B cell (primary cell): ENCODE data around the gene CWC27. TPM values are rescaled to one million over a fixed set of nuclear protein-coding genes. Genes with fewer than 3 reads are reported as not detected.

Source experiments
- ATAC-seq: fragments of 200-7000 bp; cut with Tn5 transposase; one replicate; pipeline ENCODE4 v1.10.0; 2021; ENCODE audit warnings: low read depth, mild to moderate bottlenecking, moderate number of reproducible peaks, moderate library complexity
- CTCF ChIA-PET: fragments of 350-600 bp; sonication (Branson Sonifier 250); formaldehyde crosslinking; loops from one replicate; lab custom pipeline; 2021; ENCODE audit warnings: antibody characterized with exemption, inconsistent platforms; lab: Charles Lee
- POLR2A ChIA-PET: fragments of 350-600 bp; sonication (Branson Sonifier 250); formaldehyde crosslinking; loops from one replicate; lab custom pipeline; 2021; ENCODE audit warnings: antibody characterized with exemption; lab: Charles Lee
- DNase-seq: peaks from one replicate; pipeline ENCODE4 v3.0.0; 2013
- H2AFZ ChIP-seq: 2 replicates; pipeline ENCODE4 v1.6.1; 2012; ENCODE audit warnings: mild to moderate bottlenecking, low read depth, low read length; ENCODE audit not compliant: insufficient read depth, poor library complexity, severe bottlenecking
- H3K27ac ChIP-seq, 2 donors: 1 replicate in 1 of 2; 2 replicates in 1 of 2; pipeline ENCODE4 v1.5.1; 2012 to 2013; ENCODE audit warnings: low read length in 2 of 2, mild to moderate bottlenecking in 2 of 2, moderate library complexity in 1 of 2
- H3K27me3 ChIP-seq, 4 experiments: fragments of 200-600 bp in 1 of 4; sonication (generic) in 1 of 4; replicated peaks in 1 of 4; 1 replicate in 2 of 4; 2 replicates in 2 of 4; pipeline versions ENCODE4 v1.6.1 to v1.7.0; 2013 to 2016; ENCODE audit warnings: low read length in 3 of 4, mild to moderate bottlenecking in 2 of 4, mixed read lengths in 1 of 4, moderate library complexity in 1 of 4; ENCODE audit not compliant: insufficient read depth in 4 of 4, control insufficient read depth in 3 of 4; ENCODE audit errors: control extremely low read depth in 1 of 4
- H3K36me3 ChIP-seq, 2 experiments: replicated peaks in 1 of 2; 1 replicate in 1 of 2; 2 replicates in 1 of 2; pipeline versions ENCODE4 v1.6.1 to v1.7.1; 2013; ENCODE audit warnings: low read length in 1 of 2; ENCODE audit not compliant: insufficient read depth in 2 of 2, control insufficient read depth in 1 of 2; ENCODE audit errors: control extremely low read depth in 1 of 2, extremely low read depth in 1 of 2
- H3K4me1 ChIP-seq, 2 donors: fragments of 200-600 bp in 1 of 2; sonication (generic) in 1 of 2; 1 replicate in 1 of 2; 2 replicates in 1 of 2; pipeline versions ENCODE4 v1.5.1 to v1.6.1; 2013 to 2017; ENCODE audit warnings: low read length in 2 of 2; ENCODE audit not compliant: control insufficient read depth in 2 of 2, insufficient read depth in 2 of 2
- H3K4me2 ChIP-seq: replicated peaks from 2 replicates; pipeline ENCODE3; 2012; ENCODE audit warnings: mild to moderate bottlenecking, low read depth, low read length; ENCODE audit not compliant: poor library complexity, severe bottlenecking
- H3K4me3 ChIP-seq, 5 experiments: fragments of 200-600 bp in 1 of 5; sonication (generic) in 1 of 5; 1 replicate in 3 of 5; 2 replicates in 2 of 5; pipeline versions ENCODE4 v1.5.1 to v1.7.0; 2011 to 2016; ENCODE audit warnings: low read length in 4 of 5, mild to moderate bottlenecking in 4 of 5, low read depth in 2 of 5, control low read depth in 1 of 5, moderate library complexity in 1 of 5; ENCODE audit not compliant: insufficient read depth in 1 of 5; ENCODE audit errors: control extremely low read depth in 1 of 5, extremely low read depth in 1 of 5
- H3K79me2 ChIP-seq: fragments of 200-600 bp; sonication (generic); one replicate; pipeline ENCODE4 v1.6.0; 2016; ENCODE audit warnings: low read length; ENCODE audit not compliant: control insufficient read depth, insufficient read depth
- H3K9ac ChIP-seq: fragments of 200-600 bp; sonication (generic); 2 replicates; pipeline ENCODE4 v1.6.1; 2017; ENCODE audit warnings: mild to moderate bottlenecking, low read length, moderate library complexity
- H3K9me3 ChIP-seq, 3 donors: one replicate each; pipeline versions ENCODE4 v1.6.1 to v1.7.1; 2013; ENCODE audit warnings: low read length in 2 of 3; ENCODE audit not compliant: control insufficient read depth in 2 of 3, insufficient read depth in 1 of 3; ENCODE audit errors: control extremely low read depth in 1 of 3
- H4K20me1 ChIP-seq: 2 replicates; pipeline ENCODE4 v1.6.0; 2012; ENCODE audit warnings: mild to moderate bottlenecking, low read length; ENCODE audit not compliant: insufficient read depth, control insufficient read depth, poor library complexity, severe bottlenecking
- H3K27ac Mint-ChIP-seq: one replicate; pipeline ENCODE4 v1.8.0; 2021; ENCODE audit warnings: mixed read lengths
- H3K27me3 Mint-ChIP-seq: one replicate; pipeline ENCODE4 v1.8.0; 2021; ENCODE audit warnings: mixed read lengths
- H3K4me1 Mint-ChIP-seq: one replicate; pipeline ENCODE4 v1.8.0; 2021; ENCODE audit warnings: mixed read lengths
- H3K4me3 Mint-ChIP-seq: one replicate; pipeline ENCODE4 v1.8.0; 2021; ENCODE audit warnings: mixed read lengths
- H3K9me3 Mint-ChIP-seq: one replicate; pipeline ENCODE4 v1.8.0; 2022; ENCODE audit warnings: mixed read lengths; ENCODE audit not compliant: insufficient read depth
- CTCF ChIP-seq: fragments of 200-600 bp; IDR thresholded peaks from one replicate; pipeline ENCODE4 v1.8.0; 2022; ENCODE audit warnings: antibody characterized with exemption, mild to moderate bottlenecking
- EZH2 ChIP-seq: IDR thresholded peaks from 2 replicates; pipeline ENCODE4 v1.6.1; 2012; ENCODE audit warnings: borderline replicate concordance, low read depth, mild to moderate bottlenecking, moderate library complexity, low read length; ENCODE audit not compliant: insufficient read depth, poor library complexity, severe bottlenecking
- WGBS: methylation state at CpG from one replicate; pipeline ENCODE4 v1.1.5; 2013; ENCODE audit warnings: missing lambda C conversion rate; ENCODE audit not compliant: insufficient coverage; 5-methylcytosine and 5-hydroxymethylcytosine counted together
- intact Hi-C: fragments of 100-400 bp; cut with micrococcal nuclease; formaldehyde crosslinking; loops from one replicate; pipeline ENCODE4 v1.10.0; 2022
- polyA plus RNA-seq: library from polyadenylated mRNA; depleted of rRNA; stranded (reverse); fragments of >200 nt; gene quantifications from 2 replicates; pipeline ENCODE4 v1.2.3, GENCODE V29; 2012
- total RNA-seq, 2 donors: library from RNA; stranded (reverse); fragments of 120-200 nt in 1 of 2; gene quantifications; 1 replicate in 1 of 2; 2 replicates in 1 of 2; pipeline versions ENCODE4 v1.2.3 to v1.2.4, GENCODE V29; 2013 to 2022

Gene CWC27
- total and polyA plus RNA-seq, 2 donors (not counting 1 experiment from before 2014, with no cell fraction given): 6.6 to 30.5 TPM

DNA sequence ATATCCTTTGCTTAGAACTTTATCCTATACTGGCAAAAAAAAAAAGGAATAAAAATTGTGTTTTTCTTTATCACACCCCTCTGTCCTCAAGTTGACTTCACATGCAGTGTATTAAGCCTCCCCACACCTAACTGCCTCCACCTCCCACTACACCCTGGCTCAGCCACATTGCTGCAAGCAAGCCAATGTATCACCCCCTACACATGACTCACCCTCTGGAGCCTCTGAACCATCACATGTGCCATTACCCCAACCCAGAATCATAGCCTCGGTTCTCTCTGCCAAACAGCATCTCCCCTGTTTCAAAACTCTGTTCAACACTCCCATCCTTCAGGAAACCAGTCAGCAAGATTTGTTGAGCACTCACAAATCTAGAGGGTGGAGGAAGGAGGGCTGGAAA, 209.0 kb downstream of the CWC27 start:
- intact Hi-C loops: loop anchor here (10.0 kb wide), 1 partner anchor 97 kb away; no protein-coding TSS in a partner anchor
- Mint-ChIP-seq H3K27me3 (no peaks in the 10 kb centered on the region), H3K27ac (no peak overlapping the region), H3K9me3 (no peaks in the 10 kb centered on the region), H3K4me3 (no peak overlapping the region), H3K4me1 (peaks cover 16% of the 10 kb centered on the region)
- TF ChIP-seq CTCF: no peak
- no peak for TF ChIP-seq EZH2
- no peak overlapping the region for H3K4me3 ChIP-seq
- DNase-seq: no peak
- no peaks in the 10 kb centered on the region for H3K79me2 ChIP-seq
- H3K36me3 ChIP-seq: peaks cover 0 to 2% of the 10 kb centered on the region in 2 experiments
- H3K9ac ChIP-seq: no peak overlapping the region
- ChIA-PET CTCF (interaction anchor here (0.6 kb wide), 1 partner anchor 51 kb away, joined by 3 read pairs; no protein-coding TSS in a partner anchor), POLR2A (no interaction called here)
- 88% methylated on average over 1 of the region's 1 CpG for WGBS
- H4K20me1 ChIP-seq: no peaks in the 10 kb centered on the region
- no peak overlapping the region for H3K27ac ChIP-seq
- H3K4me2 ChIP-seq: no peak overlapping the region
- no peak overlapping the region for H2AFZ ChIP-seq
- peaks cover 11 to 15% of the 10 kb centered on the region in 2 donors for H3K4me1 ChIP-seq
- peaks cover 0 to 3% (median 0%) of the 10 kb centered on the region in 3 donors for H3K9me3 ChIP-seq
- ATAC-seq: no peak
- no peaks in the 10 kb centered on the region for H3K27me3 ChIP-seq

DNA sequence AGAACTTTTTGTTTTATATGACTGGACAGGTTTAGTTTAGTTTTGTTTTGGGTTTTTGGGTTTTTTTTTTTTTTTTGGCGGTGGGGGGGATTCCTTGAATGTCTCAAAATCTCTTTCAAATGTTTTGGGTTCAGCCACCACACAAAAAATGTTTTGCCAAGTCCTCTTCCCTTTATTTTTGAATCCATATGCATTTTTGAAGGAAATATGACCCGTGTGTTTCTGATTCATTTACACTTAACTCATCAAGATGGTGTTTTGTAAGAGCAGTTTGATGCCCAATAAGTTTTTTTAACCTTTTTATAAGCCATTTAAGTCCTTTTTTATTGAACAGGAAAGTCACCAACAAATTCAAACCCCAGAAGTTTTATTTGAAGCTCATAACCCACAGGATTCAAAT, 209.8 kb downstream of the CWC27 start:
- CTCF ChIA-PET: no interaction called here
- H3K4me1 Mint-ChIP-seq: peaks cover 16% of the 10 kb centered on the region

More for the DNA sequence above, 209.8 kb downstream of the CWC27 start:
- Histone ChIP-seq H3K4me3 (no peak overlapping the region), H3K27me3 (no peaks in the 10 kb centered on the region), H3K9ac (no peak overlapping the region), H4K20me1 (no peaks in the 10 kb centered on the region), H3K9me3 (peaks cover 0 to 3% (median 0%) of the 10 kb centered on the region in 3 donors), H3K27ac (no peak overlapping the region), H3K4me2 (no peak overlapping the region), H3K79me2 (no peaks in the 10 kb centered on the region), H3K36me3 (no peaks in the 10 kb centered on the region), H2AFZ (no peak overlapping the region), H3K4me1 (peaks cover 11 to 15% of the 10 kb centered on the region in 2 donors)
- Mint-ChIP-seq H3K27ac (no peak overlapping the region), H3K9me3 (no peaks in the 10 kb centered on the region), H3K4me3 (no peak overlapping the region), H3K27me3 (no peaks in the 10 kb centered on the region)
- no peak for TF ChIP-seq EZH2
- no peak for TF ChIP-seq CTCF
- intact Hi-C loops: loop anchor here (10.0 kb wide), 1 partner anchor 96 kb away; no protein-coding TSS in a partner anchor
- DNase-seq (no peak), ATAC-seq (no peak)
- POLR2A ChIA-PET: no interaction called here
- WGBS: no CpG with 5 or more reads among the region's 2 CpGs
